Liver (tissue), 3 donors: ENCODE data around the gene SDF2L1.

ENCODE experiments used
- GABPA ChIP-seq, 2 donors: IDR thresholded peaks in 1 of 2; conservative IDR thresholded peaks in 1 of 2; 2 replicates each; pipeline ENCODE4 v1.6.1; 2016; ENCODE audit warnings: antibody characterized with exemption in 2 of 2, mild to moderate bottlenecking in 1 of 2, moderate library complexity in 1 of 2
- HNF4G ChIP-seq: IDR thresholded peaks from 2 replicates; pipeline ENCODE4 v1.6.1; 2016; ENCODE audit warnings: antibody characterized with exemption
- RAD21 ChIP-seq, 2 donors: IDR thresholded peaks; 2 replicates each; pipeline ENCODE4 v1.6.1; 2016; ENCODE audit warnings: antibody characterized with exemption in 2 of 2, mild to moderate bottlenecking in 2 of 2
- REST ChIP-seq: IDR thresholded peaks from 2 replicates; pipeline ENCODE4 v1.6.1; 2016; ENCODE audit warnings: antibody characterized with exemption, mild to moderate bottlenecking
- SP1 ChIP-seq: IDR thresholded peaks from 2 replicates; pipeline ENCODE4 v1.6.1; 2018; ENCODE audit warnings: antibody characterized with exemption, mild to moderate bottlenecking
- TF ChIP-seq, protein P1 (sequence below): fragments of 150-350 bp; IDR thresholded peaks from 2 replicates; pipeline ENCODE4 v1.5.1; 2017; ENCODE audit warnings: improper control_type of control experiment, low read depth, low read length; ENCODE audit not compliant: missing input control
- TF ChIP-seq, protein P2 (sequence below): IDR thresholded peaks from 2 replicates; pipeline ENCODE4 v1.6.1; 2016; ENCODE audit warnings: antibody characterized with exemption
- TF ChIP-seq, protein P3 (sequence below): IDR thresholded peaks from 2 replicates; pipeline ENCODE4 v1.6.1; 2016; ENCODE audit warnings: antibody characterized with exemption
- donor health status: healthy.
- donor health status: healthy.

GRCh38 chr22:21650280-21650679, 8.2 kb downstream of the SDF2L1 start:
- TF ChIP-seq GABPA (IDR thresholded peaks at IDR 0.05 in 1 of 2, conservative IDR thresholded peaks at IDR 0.05 in 1 of 2) (no peak), SP1 (no peak), RAD21 (IDR thresholded peaks at IDR 0.05) (no peak), REST (no peak), HNF4G (no peak)
- TF ChIP-seq, protein P1, sequence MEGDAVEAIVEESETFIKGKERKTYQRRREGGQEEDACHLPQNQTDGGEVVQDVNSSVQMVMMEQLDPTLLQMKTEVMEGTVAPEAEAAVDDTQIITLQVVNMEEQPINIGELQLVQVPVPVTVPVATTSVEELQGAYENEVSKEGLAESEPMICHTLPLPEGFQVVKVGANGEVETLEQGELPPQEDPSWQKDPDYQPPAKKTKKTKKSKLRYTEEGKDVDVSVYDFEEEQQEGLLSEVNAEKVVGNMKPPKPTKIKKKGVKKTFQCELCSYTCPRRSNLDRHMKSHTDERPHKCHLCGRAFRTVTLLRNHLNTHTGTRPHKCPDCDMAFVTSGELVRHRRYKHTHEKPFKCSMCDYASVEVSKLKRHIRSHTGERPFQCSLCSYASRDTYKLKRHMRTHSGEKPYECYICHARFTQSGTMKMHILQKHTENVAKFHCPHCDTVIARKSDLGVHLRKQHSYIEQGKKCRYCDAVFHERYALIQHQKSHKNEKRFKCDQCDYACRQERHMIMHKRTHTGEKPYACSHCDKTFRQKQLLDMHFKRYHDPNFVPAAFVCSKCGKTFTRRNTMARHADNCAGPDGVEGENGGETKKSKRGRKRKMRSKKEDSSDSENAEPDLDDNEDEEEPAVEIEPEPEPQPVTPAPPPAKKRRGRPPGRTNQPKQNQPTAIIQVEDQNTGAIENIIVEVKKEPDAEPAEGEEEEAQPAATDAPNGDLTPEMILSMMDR: no peak
- TF ChIP-seq, protein P2, sequence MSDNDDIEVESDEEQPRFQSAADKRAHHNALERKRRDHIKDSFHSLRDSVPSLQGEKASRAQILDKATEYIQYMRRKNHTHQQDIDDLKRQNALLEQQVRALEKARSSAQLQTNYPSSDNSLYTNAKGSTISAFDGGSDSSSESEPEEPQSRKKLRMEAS: no peak
- TF ChIP-seq, protein P3, sequence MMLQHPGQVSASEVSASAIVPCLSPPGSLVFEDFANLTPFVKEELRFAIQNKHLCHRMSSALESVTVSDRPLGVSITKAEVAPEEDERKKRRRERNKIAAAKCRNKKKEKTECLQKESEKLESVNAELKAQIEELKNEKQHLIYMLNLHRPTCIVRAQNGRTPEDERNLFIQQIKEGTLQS: no peak
